Measurements from ENCODE around the gene HTT. TPM values are rescaled to one million over a fixed set of nuclear protein-coding genes. Genes with fewer than 3 reads are reported as not detected.

Gene HTT
- total RNA-seq, 2 donors from 2014 or later = 104 to 109 TPM

- Mint-ChIP-seq H3K4me3 (no peak overlapping the region), H3K27me3 (ENCODE audit: insufficient read depth) (peaks cover 11% of the 10 kb centered on the region), H3K36me3 (ENCODE audit: low read depth) (no peaks in the 10 kb centered on the region), H3K27ac (no peak overlapping the region), H3K9me3 (no peaks in the 10 kb centered on the region), H3K4me1 (no peaks in the 10 kb centered on the region)
- DNase-seq = no peak
- Histone ChIP-seq H3K9ac (ENCODE audit: extremely low read depth, low read length, poor library complexity, severe bottlenecking) (no peak overlapping the region), H3K9me3 (ENCODE audit: control insufficient read depth, low read length) (no peaks in the 10 kb centered on the region), H3K36me3 (ENCODE audit: control insufficient read depth, insufficient read depth, low read length) (no peaks in the 10 kb centered on the region), H3K4me1 (ENCODE audit: control insufficient read depth, insufficient read depth, low read length) (no peaks in the 10 kb centered on the region), H3K4me3 (ENCODE audit: low read length) (no peak overlapping the region), H3K27ac (ENCODE audit: low read depth, low read length) (no peak overlapping the region), H3K27me3 (ENCODE audit: control insufficient read depth, insufficient read depth, low read length, poor library complexity, severe bottlenecking) (no peaks in the 10 kb centered on the region)
- no peak for TF ChIP-seq CTCF (conservative IDR thresholded peaks at IDR 0.05)
- WGBS, 2 experiments (ENCODE audit: insufficient coverage in 1 of 2, insufficient read length in 1 of 2) = 71 to 80% methylated on average over 4 to 6 of the region's 6 CpGs
Observed at GRCh38 chr4:3067473-3068001, 6.9 kb upstream of the HTT start.

GRCh38 chr4:3069661-3070199 lies 4.8 kb upstream of the HTT start:
- Histone ChIP-seq H3K4me1 (ENCODE audit: control insufficient read depth, insufficient read depth, low read length) (no peaks in the 10 kb centered on the region), H3K9ac (ENCODE audit: extremely low read depth, low read length, poor library complexity, severe bottlenecking) (no peak overlapping the region), H3K4me3 (ENCODE audit: low read length) (no peak overlapping the region), H3K36me3 (ENCODE audit: control insufficient read depth, insufficient read depth, low read length) (no peaks in the 10 kb centered on the region), H3K27ac (ENCODE audit: low read depth, low read length) (no peak overlapping the region), H3K27me3 (ENCODE audit: control insufficient read depth, insufficient read depth, low read length, poor library complexity, severe bottlenecking) (no peaks in the 10 kb centered on the region), H3K9me3 (ENCODE audit: control insufficient read depth, low read length) (no peaks in the 10 kb centered on the region)
- no peak overlapping the region for H3K27ac Mint-ChIP-seq
- no peaks in the 10 kb centered on the region for H3K4me1 Mint-ChIP-seq
- no peak overlapping the region for H3K4me3 Mint-ChIP-seq
- H3K27me3 Mint-ChIP-seq (ENCODE audit: insufficient read depth) = peaks cover 7% of the 10 kb centered on the region
- WGBS, 2 experiments (ENCODE audit: insufficient coverage in 1 of 2, insufficient read length in 1 of 2) = 88 to 95% methylated on average over 14 to 16 of the region's 16 CpGs
- H3K9me3 Mint-ChIP-seq = no peaks in the 10 kb centered on the region
- no peak for TF ChIP-seq CTCF (conservative IDR thresholded peaks at IDR 0.05)
- no peak for DNase-seq
- H3K36me3 Mint-ChIP-seq (ENCODE audit: low read depth) = no peaks in the 10 kb centered on the region

- H3K36me3 ChIP-seq (ENCODE audit: control insufficient read depth, insufficient read depth, low read length) = no peaks in the 10 kb centered on the region
- H3K27ac Mint-ChIP-seq = no peak overlapping the region
- H3K9ac ChIP-seq (ENCODE audit: extremely low read depth, low read length, poor library complexity, severe bottlenecking) = no peak overlapping the region
- H3K9me3 Mint-ChIP-seq = no peaks in the 10 kb centered on the region
- no peak for TF ChIP-seq CTCF (conservative IDR thresholded peaks at IDR 0.05)
- peaks cover 7% of the 10 kb centered on the region for H3K27me3 Mint-ChIP-seq (ENCODE audit: insufficient read depth)
- H3K4me3 Mint-ChIP-seq = no peak overlapping the region
- no peaks in the 10 kb centered on the region for H3K4me1 ChIP-seq (ENCODE audit: control insufficient read depth, insufficient read depth, low read length)
- 86 to 89% methylated on average over 1 to 3 of the region's 3 CpGs for WGBS, 2 experiments (ENCODE audit: insufficient coverage in 1 of 2, insufficient read length in 1 of 2)
- no peaks in the 10 kb centered on the region for H3K9me3 ChIP-seq (ENCODE audit: control insufficient read depth, low read length)
- no peak for DNase-seq
- H3K27ac ChIP-seq (ENCODE audit: low read depth, low read length) = no peak overlapping the region
- peaks cover 3% of the 10 kb centered on the region for H3K4me1 Mint-ChIP-seq
- no peak overlapping the region for H3K4me3 ChIP-seq (ENCODE audit: low read length)
- no peaks in the 10 kb centered on the region for H3K27me3 ChIP-seq (ENCODE audit: control insufficient read depth, insufficient read depth, low read length, poor library complexity, severe bottlenecking)
- no peaks in the 10 kb centered on the region for H3K36me3 Mint-ChIP-seq (ENCODE audit: low read depth)
Observed at GRCh38 chr4:3070709-3071500, 3.6 kb upstream of the HTT start.
